HepG2 (cell line): ENCODE measurements around the gene RNU6-8. TPM values are rescaled to one million over a fixed set of nuclear protein-coding genes. Genes with fewer than 3 reads are reported as not detected.

Experiments
- ARNTL ChIP-seq: sonication (generic); formaldehyde crosslinking; IDR thresholded peaks from 2 replicates; pipeline ENCODE4 v1.4.0; 2020; ENCODE audit warnings: mild to moderate bottlenecking, missing genetic modification reagents
- BCL6 ChIP-seq: IDR thresholded peaks from 2 replicates; pipeline ENCODE4 v1.6.1; 2016; ENCODE audit warnings: missing genetic modification reagents, missing compliant biosample characterization
- BHLHE40 ChIP-seq: IDR thresholded peaks from 2 replicates; pipeline ENCODE4 v1.6.1; 2011; ENCODE audit warnings: low read length, improper control_type of control experiment
- FOSL2 ChIP-seq: sonication (generic); formaldehyde crosslinking; IDR thresholded peaks from 2 replicates; pipeline ENCODE4 v1.4.0; 2020; ENCODE audit warnings: missing genetic modification reagents
- GLI4 ChIP-seq: sonication (generic); formaldehyde crosslinking; IDR thresholded peaks from 2 replicates; pipeline ENCODE4 v1.5.1; 2020; ENCODE audit warnings: missing genetic modification reagents, mild to moderate bottlenecking, moderate library complexity, borderline replicate concordance
- KDM6A ChIP-seq: IDR thresholded peaks from 2 replicates; pipeline ENCODE4 v1.6.1; 2016; ENCODE audit warnings: low read depth
- KLF12 ChIP-seq: sonication (generic); formaldehyde crosslinking; IDR thresholded peaks from 2 replicates; pipeline ENCODE4 v1.4.0; 2020; ENCODE audit warnings: missing genetic modification reagents, borderline replicate concordance
- REL ChIP-seq: sonication (generic); formaldehyde crosslinking; conservative IDR thresholded peaks from 2 replicates; pipeline ENCODE4 v1.8.0; 2022; ENCODE audit warnings: mild to moderate bottlenecking, missing genetic modification reagents, moderate library complexity
- SMARCE1 ChIP-seq: fragments of 450-650 bp; IDR thresholded peaks from 2 replicates; pipeline ENCODE4 v1.6.1; 2017; ENCODE audit warnings: borderline replicate concordance
- SNAI1 ChIP-seq: sonication (generic); formaldehyde crosslinking; IDR thresholded peaks from 2 replicates; pipeline ENCODE4 v1.5.0; 2020; ENCODE audit warnings: mild to moderate bottlenecking, missing genetic modification reagents, borderline replicate concordance
- SSRP1 ChIP-seq: IDR thresholded peaks from 2 replicates; pipeline ENCODE4 v1.6.1; 2016; ENCODE audit warnings: control low read depth
- TAF1 ChIP-seq: sonication (generic); formaldehyde crosslinking; IDR thresholded peaks from 2 replicates; pipeline ENCODE4 v1.4.0; 2020; ENCODE audit warnings: missing genetic modification reagents
- TEAD3 ChIP-seq: optimal IDR thresholded peaks from 2 replicates; pipeline ENCODE3; 2016; ENCODE audit warnings: borderline replicate concordance
- YEATS4 ChIP-seq: sonication (generic); formaldehyde crosslinking; IDR thresholded peaks from 2 replicates; pipeline ENCODE4 v1.4.0; 2020; ENCODE audit warnings: missing genetic modification reagents, borderline replicate concordance
- ZFYVE20 ChIP-seq: sonication (generic); formaldehyde crosslinking; IDR thresholded peaks from 2 replicates; pipeline ENCODE4 v1.8.0; 2023; ENCODE audit warnings: low read depth, mild to moderate bottlenecking, moderate library complexity, missing genetic modification reagents, borderline replicate concordance
- ZSCAN30 ChIP-seq: sonication (generic); formaldehyde crosslinking; IDR thresholded peaks from 2 replicates; pipeline ENCODE4 v1.5.0; 2020; ENCODE audit warnings: mild to moderate bottlenecking, missing genetic modification reagents
- polyA plus RNA-seq, 8 experiments: library from polyadenylated mRNA; depleted of rRNA in 3 of 8; stranded (reverse) in 7 of 8; unstranded in 1 of 8; fragments of >200 nt; fragmentation: Illumina TruSeq in 4 of 8; extraction: Trizol in 4 of 8; gene quantifications; 2 replicates each; pipeline versions ENCODE4 v1.2.1 to v1.2.3, GENCODE V29; 2011 to 2016; ENCODE audit warnings: low read depth in 4 of 8, missing spikeins in 1 of 8, mixed read lengths in 1 of 8; ENCODE audit not compliant: insufficient read depth in 1 of 8
- total RNA-seq, 5 experiments: library from RNA; depleted of rRNA; stranded (reverse); fragments of >200 nt; fragmentation: Illumina TruSeq; extraction: Trizol; gene quantifications; 2 replicates each; pipeline ENCODE4 v1.2.3, GENCODE V29; 2016; ENCODE audit warnings: low read depth in 1 of 5
- TF ChIP-seq, protein P1 (sequence below): sonication (generic); formaldehyde crosslinking; IDR thresholded peaks from 2 replicates; pipeline ENCODE4 v1.4.0; 2020; ENCODE audit warnings: missing genetic modification reagents
- TF ChIP-seq, protein P2 (sequence below): sonication (generic); formaldehyde crosslinking; IDR thresholded peaks from 2 replicates; pipeline ENCODE4 v1.8.0; 2022; ENCODE audit warnings: missing genetic modification reagents, mild to moderate bottlenecking, inconsistent platforms, borderline replicate concordance
- TF ChIP-seq, protein P3 (sequence below): sonication (generic); formaldehyde crosslinking; conservative IDR thresholded peaks from 2 replicates; pipeline ENCODE4 v1.5.0; 2020; ENCODE audit warnings: missing genetic modification reagents
- TF ChIP-seq, protein P4 (sequence below): sonication (generic); formaldehyde crosslinking; IDR thresholded peaks from 2 replicates; pipeline ENCODE4 v1.4.0; 2020; ENCODE audit warnings: mild to moderate bottlenecking, missing genetic modification reagents, borderline replicate concordance

The RNU6-8 gene
- total and polyA plus RNA-seq, 2 of the 13 experiments (the other 11 are each of a cell fraction or from before 2014, with no cell fraction given), result under 0.01 TPM; not detected in 1

DNA sequence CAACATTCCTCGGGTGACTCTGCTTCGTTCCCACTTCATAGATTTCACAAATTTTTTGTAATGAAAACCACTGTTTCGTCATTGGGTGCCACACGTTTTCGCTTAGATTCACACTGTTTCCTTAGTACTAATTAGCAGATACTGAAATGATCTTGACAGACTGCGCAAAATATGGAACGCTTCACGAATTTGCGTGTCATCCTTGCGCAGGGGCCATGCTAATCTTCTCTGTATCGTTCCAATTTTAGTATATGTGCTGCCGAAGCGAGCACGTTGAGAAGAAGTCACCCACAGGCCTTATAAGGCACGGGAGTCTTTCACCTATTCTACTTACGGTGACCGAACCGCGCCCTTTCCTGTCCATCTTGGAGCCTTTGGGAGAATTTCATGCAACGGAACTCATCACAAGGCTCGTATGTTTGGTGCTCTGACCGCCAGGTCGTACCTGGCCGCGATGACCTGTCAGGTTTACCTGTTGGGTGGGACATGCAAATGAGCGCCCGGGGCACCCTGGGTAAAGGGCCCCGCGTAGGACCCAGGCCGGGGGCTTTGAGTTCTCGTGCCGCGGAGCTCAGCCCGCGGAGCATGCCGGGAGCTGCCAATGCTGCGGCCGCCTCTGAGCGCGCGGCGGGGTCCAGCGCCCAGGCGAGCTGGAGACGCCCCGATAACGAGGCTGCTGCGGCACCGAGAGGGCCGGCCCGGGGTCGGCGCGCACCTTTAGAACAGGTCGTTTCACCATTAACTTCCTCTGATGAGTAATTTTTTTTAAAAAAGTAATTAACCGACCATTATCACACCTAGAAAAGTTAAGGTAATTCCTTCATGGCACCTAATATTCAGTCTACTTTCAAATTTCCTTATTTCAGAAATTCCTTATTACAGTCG is at the start of gene RNU6-8 (continued):
- TF ChIP-seq GLI4 (no peak; the same call in 1 of the 2 replicates), FOSL2 (CRISPR knock-in tag) (peak; percentile 51), ZFYVE20 (CRISPR knock-in tag) (0 out of 2 replicates have a peak, but pooled peaks have one; percentile 23), KLF12 (peak; percentile 100), KDM6A (CRISPR knock-in tag) (no peak), TAF1 (CRISPR knock-in tag) (peak; percentile 78), SMARCE1 (no peak; the same call in 1 of the 2 replicates), SNAI1 (CRISPR knock-in tag) (peak; percentile 93), YEATS4 (CRISPR knock-in tag) (peak; percentile 94), REL (CRISPR knock-in tag) (no peak), BCL6 (CRISPR knock-in tag) (peak; percentile 70), TEAD3 (CRISPR knock-in tag) (peak; percentile 74), ZSCAN30 (CRISPR knock-in tag) (no peak; the same call in 1 of the 2 replicates), BHLHE40 (peak; percentile 80), ARNTL (CRISPR knock-in tag) (peak; percentile 87), SSRP1 (peak; percentile 100)
- TF ChIP-seq, protein P1, sequence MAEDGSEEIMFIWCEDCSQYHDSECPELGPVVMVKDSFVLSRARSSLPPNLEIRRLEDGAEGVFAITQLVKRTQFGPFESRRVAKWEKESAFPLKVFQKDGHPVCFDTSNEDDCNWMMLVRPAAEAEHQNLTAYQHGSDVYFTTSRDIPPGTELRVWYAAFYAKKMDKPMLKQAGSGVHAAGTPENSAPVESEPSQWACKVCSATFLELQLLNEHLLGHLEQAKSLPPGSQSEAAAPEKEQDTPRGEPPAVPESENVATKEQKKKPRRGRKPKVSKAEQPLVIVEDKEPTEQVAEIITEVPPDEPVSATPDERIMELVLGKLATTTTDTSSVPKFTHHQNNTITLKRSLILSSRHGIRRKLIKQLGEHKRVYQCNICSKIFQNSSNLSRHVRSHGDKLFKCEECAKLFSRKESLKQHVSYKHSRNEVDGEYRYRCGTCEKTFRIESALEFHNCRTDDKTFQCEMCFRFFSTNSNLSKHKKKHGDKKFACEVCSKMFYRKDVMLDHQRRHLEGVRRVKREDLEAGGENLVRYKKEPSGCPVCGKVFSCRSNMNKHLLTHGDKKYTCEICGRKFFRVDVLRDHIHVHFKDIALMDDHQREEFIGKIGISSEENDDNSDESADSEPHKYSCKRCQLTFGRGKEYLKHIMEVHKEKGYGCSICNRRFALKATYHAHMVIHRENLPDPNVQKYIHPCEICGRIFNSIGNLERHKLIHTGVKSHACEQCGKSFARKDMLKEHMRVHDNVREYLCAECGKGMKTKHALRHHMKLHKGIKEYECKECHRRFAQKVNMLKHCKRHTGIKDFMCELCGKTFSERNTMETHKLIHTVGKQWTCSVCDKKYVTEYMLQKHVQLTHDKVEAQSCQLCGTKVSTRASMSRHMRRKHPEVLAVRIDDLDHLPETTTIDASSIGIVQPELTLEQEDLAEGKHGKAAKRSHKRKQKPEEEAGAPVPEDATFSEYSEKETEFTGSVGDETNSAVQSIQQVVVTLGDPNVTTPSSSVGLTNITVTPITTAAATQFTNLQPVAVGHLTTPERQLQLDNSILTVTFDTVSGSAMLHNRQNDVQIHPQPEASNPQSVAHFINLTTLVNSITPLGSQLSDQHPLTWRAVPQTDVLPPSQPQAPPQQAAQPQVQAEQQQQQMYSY (CRISPR knock-in tag), result no peak; the same call in 1 of the 2 replicates
- TF ChIP-seq, protein P2, sequence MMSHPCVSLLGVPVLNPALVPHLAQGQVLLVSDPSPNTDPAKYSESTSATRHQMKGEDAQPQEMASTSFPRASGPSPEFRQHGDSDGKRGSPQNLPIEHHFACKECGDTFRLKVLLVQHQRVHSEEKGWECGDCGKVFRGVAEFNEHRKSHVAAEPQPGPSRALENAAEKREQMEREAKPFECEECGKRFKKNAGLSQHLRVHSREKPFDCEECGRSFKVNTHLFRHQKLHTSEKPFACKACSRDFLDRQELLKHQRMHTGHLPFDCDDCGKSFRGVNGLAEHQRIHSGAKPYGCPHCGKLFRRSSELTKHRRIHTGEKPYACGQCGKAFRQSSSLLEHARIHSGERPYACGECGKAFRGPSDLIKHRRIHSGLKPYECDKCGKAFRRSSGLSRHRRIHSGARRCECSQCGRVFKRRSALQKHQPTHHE, result peak; percentile 69; the same call in 1 of the 2 replicates
- TF ChIP-seq, protein P3, sequence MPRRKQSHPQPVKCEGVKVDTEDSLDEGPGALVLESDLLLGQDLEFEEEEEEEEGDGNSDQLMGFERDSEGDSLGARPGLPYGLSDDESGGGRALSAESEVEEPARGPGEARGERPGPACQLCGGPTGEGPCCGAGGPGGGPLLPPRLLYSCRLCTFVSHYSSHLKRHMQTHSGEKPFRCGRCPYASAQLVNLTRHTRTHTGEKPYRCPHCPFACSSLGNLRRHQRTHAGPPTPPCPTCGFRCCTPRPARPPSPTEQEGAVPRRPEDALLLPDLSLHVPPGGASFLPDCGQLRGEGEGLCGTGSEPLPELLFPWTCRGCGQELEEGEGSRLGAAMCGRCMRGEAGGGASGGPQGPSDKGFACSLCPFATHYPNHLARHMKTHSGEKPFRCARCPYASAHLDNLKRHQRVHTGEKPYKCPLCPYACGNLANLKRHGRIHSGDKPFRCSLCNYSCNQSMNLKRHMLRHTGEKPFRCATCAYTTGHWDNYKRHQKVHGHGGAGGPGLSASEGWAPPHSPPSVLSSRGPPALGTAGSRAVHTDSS (CRISPR knock-in tag), result peak; percentile 85; the same call in 1 of the 2 replicates
- TF ChIP-seq, protein P4, sequence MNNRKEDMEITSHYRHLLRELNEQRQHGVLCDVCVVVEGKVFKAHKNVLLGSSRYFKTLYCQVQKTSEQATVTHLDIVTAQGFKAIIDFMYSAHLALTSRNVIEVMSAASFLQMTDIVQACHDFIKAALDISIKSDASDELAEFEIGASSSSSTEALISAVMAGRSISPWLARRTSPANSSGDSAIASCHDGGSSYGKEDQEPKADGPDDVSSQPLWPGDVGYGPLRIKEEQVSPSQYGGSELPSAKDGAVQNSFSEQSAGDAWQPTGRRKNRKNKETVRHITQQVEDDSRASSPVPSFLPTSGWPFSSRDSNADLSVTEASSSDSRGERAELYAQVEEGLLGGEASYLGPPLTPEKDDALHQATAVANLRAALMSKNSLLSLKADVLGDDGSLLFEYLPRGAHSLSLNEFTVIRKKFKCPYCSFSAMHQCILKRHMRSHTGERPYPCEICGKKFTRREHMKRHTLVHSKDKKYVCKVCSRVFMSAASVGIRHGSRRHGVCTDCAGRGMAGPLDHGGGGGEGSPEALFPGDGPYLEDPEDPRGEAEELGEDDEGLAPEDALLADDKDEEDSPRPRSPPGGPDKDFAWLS (CRISPR knock-in tag), result no peak; the same call in 1 of the 2 replicates
